ENCODE data around the gene CATSPERB.

DNA sequence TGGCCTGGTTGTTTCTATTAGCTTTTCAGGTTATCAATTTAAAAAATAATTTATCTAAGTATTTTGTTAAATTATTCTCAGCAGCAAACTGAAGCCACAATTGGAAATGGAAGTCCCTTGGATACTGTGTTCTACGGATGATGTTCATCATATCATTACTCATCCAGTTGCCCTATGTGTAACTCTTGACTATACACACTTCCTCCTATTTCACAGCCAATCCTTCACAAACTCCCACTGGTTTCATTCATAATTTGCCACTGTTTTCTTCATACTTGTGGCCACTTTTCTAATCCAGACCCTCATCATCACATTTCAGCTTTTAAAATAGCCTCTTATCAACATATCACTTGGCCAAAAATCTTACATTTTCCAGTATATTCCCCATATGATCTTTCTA, 84.0 kb downstream of the CATSPERB start:
- no peak for TF ChIP-seq CTCF (IDR thresholded peaks at IDR 0.05)
- no peak for TF ChIP-seq POLR2A (IDR thresholded peaks at IDR 0.05)

Data from heart left ventricle (tissue), 13 donors.